ENCODE results near the gene S100Z.
"Not testable (repeated sequence)": the region's sequence is repeated elsewhere in the genome, so short reads cannot be mapped to it uniquely, and the experiment has no call there.

S100Z gene
- 0.42 to 1.3 (median 1.2) reads per million in 3 experiments for total RNA-seq

DNA sequence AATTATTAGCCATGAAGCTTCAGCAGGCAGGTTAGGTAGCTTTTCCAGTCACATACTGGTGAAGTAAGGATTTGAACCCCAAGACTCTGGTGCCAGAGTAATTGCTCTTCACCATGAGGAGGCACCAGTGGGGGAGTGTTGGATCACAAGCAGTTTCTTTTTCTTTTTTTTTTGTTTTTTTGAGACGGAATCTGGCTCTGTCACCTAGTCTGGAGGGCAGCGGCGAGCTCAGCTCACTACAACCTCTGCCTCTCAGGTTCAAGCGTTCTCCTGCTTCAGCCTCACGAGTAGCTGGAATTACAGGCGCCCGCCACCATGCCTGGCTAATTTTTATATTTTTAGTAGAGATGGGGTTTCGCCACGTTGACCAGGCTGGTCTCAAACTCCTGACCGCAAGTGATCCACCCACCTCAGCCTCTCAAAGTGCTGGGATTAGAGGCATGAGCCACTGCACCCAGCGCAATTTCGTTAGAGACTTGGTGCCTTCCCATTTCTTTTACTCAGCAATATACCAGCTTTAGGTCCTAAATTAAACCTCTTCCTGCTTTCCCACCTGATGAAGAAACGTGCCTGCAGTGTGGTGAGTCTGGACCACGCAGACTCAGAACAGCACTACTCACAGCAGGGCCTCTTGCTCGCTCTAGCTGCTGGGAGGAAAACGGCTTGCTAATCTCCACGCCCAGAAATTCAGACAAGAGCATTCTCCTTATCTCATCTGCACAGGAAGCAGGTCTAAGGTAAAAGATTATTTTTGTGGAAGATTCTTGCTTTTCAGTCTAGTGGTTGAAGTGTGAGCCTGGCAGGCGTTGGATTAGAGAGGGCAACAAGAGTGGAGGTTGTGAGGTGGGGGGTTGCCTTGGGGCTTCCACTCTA, at the start of gene S100Z:
TSS of gene S100Z (plus strand) at position 596 of the 873 bp plus-strand sequence. CDS start 25,346 bp downstream, outside the sequence.
- peak; percentile 43 for DNase-seq

DNA sequence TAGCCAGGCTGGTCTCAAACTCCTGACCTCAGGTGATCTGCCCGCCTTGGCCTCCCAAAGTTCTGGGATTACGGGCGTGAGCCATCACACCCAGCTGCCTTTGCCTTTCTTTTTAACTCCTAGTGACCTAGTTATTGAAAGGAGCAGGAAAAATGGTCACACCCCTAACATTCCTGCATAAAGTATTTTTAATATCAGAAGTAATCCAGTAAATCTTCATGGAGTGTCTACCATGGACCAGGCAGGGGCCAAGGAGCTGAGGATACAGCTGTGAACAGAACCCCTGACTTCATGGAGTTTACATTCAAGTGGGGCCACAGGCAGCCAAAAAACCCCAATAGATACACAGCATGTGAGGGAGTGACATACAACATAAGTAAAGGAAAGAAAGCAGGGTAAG, 49.2 kb upstream of the S100Z start:
- DNase-seq: no peak

DNA sequence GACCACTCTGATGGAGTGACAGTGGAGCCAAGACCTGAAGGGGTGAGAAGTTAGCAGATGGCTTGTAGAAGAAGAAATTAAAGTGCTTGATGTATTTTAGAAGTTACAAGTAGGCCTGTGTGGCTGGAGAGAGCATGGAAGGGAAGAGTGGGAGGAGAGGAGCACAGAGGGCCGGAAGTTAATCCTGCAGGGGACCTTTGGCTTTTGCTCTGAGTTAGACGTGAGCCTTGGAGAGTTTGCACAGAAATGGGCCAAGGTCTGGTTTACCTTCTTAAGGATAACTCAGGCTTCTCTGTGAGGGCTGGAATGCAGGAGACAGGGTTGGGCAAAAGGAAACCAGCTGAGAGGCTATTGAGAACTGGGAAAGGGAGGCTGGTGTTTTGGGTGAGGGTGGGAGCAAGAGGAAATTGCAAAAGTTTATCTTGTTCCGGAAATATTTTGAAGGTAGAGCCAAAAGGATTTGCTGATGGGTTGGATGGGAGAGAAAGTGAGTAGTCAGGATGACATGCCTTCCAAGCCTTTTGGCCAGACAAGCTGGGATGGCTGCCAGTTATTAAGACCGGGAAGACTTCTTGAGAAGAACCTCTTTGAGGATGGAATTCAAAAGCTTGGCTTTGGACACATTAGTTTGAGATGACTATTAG, 48.5 kb upstream of the S100Z start:
- DNase-seq: no peak

DNA sequence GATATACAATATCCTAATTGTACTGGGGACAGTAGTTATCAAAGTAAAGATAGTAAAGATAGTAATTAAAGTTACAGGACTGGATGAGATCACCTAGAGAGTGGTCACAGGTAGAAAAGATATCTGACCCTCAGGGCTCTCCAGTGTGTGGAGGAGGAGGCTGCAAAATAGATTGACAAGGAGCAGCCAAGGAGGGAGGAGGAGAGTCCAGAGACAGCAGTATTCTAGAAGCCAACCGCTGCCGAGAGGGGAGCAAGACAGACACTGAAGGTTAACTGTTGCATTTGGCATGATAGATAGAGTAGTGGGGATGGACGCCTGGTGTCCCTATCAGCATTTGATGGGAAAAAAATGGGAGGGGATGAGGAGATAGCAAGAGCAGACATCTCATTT, 48.0 kb upstream of the S100Z start:
- no peak for DNase-seq

DNA sequence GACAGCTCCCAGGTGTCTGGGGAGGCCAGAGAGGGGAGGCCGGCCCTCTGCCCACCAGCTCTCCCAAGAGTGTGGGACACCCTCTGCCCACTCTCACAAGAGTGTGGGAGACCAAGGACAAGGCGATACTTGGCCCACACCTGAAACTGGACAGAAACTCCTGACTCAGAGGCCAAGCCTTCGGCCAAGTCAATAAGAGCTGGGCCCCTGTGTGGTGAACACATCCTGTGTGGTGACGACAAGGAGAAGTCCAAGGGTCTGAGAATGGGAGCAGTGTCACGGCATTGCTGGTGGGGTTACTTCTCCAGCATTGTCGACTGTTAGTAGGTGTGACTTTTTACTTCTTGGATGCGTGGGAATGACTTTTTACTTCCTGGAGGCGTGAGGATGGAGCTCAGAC, 45.5 kb upstream of the S100Z start:
- no peak for DNase-seq

DNA sequence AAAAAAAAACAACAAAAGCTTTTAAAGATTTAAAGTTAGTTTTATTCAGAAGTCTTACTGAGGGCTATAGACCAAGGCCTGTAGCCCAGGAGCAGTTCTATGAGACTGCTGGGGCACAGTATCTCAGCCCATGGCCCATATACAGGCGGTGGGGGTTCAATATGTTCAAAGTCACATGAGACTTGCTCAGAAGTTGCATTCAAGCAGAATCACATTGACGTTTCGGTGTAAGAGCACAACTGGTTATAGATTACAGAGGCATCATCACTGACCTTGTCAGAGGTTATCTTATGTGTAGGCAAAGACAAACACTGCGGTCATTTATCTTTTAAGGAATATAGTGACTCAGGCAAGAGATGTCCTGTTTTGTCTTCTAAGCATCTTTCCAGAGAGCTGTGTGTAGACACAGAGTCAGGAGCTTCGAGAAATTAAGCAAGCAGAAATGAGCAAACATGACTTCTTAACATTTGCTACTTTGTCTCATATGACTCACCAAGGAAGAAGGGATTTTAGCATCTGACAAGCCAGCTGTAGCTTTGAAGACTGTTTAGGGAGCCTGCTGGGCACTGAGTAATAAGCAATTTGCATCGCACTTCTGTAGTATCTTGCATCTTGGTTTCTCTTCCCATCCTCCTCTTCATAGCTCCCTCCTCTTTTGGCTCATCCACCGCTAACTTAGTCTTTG, 43.9 kb upstream of the S100Z start:
- no peak for DNase-seq

DNA sequence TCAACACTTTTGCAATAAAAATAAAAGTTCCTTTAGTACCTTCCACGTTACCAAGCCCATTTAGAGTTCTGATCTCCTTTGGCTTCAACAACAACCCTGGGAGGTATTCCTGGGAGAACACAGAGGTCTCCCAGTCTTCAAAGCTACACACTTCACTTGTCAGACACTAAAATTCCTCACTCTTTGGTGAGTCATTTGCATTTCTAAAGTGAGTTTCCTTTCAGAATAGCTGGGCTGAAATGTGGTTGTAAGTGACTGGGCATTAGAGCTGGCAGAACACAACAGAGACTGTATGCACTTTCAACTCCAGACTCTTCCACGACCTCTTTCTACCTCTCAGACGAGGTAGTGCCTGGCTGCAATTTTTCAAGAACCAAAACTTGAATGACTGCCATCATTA, 42.5 kb upstream of the S100Z start:
- DNase-seq: no peak

DNA sequence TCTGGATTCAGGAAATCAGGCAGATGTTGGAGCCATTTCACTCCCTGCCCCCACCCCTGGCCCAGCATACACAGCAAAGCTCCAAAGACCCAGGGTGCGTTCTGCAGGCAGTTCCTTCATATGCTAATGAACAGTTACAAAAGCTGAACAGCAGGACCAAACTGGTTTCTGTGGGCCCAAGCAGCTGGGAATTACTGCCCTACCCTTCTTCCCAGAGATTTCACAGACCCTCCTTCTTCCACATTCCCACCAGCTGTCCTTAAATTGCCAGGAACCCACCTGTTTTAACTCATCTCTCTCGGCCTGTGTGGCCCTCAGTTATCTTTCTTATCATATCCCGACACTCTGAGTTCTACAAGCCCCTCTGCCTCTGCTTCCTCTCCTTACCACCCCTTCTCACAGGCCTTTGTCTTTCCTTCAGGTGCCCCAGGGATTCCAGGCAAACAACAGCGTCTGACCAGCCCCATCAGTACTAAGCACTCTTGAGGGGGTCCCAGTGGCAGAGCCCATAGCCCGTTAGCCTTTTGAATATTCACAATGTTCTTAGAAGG, 41.6 kb upstream of the S100Z start:
- no peak for DNase-seq

DNA sequence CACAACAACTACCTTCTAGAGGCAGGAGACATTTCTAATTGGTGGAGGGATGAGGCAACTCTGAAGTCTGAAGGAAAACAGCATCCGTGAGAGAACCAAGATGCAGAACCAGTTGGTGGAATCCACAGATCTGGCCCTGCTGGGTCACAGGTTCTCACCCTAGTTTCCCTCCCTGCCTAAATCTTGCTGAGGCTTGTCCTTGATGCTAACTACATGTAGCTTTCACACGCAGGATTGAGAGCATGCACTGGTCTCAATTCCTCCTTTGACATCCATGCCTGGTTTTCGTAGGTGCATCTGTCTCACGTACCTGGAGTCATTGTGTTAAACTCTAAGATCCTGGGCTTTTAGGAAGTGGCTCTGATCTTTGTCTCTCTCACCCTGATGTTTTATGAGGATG, 40.7 kb upstream of the S100Z start:
- no peak for DNase-seq

DNA sequence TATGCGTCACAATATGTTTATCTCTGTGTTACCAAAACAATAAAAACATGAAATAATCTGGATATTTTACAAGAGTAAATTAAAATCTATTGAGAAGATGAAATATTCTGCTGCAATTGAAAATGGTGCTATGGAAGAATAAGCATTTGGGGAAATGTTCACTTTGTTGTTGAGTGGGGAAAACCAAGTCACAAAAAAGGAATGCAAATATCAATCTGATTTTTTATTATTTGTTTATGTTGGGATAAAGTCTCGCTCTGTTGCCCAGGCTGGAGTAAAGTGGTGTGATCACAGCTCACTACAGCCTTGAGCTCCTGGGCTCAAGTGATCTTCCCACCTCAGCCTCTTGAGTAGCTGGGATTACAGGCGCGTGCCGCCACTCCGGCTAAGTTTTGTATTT, 39.6 kb upstream of the S100Z start:
- no peak for DNase-seq

DNA sequence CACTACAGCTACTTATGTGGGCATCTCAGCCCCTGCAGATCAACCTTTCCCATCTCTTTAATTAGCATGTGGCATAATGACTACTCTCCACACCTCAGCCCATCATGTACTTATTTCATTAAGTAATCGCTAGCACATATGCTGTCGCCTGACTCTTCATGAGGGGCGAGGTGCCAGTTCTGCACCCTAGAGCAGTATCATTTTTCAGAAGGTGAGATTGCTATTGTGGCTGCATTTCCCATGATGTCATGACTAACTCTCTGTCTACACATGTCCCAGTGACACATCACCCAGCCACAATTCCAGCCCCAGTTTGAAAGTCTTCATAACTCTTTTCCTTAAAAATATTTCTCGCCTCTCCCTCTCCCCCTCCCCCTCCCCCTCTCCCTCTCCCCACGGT, 38.6 kb upstream of the S100Z start:
- DNase-seq: no peak

DNA sequence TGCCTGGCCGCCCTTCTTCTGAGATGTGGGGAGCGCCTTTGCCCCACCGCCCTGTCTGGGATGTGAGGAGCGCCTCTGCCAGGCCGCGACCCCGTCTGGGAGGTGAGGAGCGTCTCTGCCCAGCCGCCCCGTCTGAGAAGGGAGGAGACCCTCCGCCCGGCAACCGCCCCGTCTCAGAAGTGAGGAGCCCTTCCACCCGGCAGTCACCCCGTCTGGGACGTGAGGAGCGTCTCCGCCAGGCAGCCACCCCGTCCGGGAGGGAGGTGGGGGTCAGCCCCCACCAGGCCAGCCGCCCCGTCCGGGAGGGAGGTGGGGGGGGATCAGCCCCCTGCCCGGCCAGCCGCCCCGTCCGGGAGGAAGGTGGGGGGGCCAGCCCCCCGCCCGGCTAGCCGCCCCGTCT, 37.6 kb upstream of the S100Z start:
- DNase-seq: not testable (repeated sequence)

DNA sequence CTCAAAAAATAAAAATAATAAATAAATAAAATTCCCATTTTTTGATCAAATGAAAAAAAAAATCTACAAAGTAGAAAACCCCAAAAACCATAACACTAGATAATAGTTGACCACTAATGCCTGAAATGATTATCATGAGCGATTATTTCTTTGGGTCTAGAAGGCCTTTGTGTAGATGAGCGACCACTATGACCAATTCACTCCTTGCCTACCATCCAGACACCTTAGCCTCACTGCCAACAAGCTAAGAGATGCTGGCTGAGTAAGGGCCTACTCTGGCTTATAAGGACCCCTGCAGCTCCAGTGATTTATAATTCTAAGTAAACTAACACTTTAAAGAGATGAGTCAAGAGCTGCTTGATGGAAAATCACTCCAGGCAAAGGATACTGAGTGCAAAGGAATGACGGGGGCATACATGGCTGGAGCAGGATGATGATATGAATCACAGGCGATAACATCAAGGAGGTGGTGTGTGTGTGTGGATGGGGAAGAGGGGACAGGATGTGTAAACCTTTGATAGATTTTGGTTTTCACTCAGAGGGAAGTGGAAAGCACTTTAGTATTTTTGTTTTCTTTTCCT, 35.7 kb upstream of the S100Z start:
- DNase-seq: no peak

DNA sequence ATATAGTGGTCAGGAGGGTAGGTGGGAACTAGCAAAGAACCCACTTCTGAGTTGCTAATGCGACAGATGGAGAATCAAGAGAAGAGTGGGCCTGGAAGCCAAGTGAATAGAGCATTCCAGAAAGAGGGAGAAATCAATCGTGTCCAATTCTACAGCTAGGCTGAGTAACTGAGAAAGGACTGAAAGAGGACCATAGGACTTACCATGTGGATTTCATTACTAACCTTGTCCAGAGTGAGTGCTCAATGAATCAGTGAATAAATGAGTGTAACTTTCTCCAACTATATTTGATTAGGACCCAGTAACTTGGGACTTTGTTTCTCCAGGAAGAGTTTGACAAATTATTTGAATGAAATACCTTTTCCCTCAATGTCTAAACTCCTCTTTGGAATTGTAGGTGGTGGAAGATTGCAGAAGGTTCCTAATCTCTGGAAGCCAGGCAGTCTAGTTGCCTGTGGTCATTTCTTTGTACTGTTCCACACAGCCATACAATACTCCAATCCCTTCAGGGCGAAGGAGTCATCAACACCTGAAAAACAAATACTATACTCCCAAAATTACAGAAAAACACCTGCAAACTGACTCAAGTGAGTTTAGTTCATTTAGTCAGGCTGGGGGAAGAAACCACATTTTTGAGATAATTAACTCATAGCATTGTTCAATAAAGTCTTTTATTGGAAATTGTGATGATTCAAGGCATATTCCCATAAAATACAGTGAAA, 33.5 kb upstream of the S100Z start:
- DNase-seq: no peak

DNA sequence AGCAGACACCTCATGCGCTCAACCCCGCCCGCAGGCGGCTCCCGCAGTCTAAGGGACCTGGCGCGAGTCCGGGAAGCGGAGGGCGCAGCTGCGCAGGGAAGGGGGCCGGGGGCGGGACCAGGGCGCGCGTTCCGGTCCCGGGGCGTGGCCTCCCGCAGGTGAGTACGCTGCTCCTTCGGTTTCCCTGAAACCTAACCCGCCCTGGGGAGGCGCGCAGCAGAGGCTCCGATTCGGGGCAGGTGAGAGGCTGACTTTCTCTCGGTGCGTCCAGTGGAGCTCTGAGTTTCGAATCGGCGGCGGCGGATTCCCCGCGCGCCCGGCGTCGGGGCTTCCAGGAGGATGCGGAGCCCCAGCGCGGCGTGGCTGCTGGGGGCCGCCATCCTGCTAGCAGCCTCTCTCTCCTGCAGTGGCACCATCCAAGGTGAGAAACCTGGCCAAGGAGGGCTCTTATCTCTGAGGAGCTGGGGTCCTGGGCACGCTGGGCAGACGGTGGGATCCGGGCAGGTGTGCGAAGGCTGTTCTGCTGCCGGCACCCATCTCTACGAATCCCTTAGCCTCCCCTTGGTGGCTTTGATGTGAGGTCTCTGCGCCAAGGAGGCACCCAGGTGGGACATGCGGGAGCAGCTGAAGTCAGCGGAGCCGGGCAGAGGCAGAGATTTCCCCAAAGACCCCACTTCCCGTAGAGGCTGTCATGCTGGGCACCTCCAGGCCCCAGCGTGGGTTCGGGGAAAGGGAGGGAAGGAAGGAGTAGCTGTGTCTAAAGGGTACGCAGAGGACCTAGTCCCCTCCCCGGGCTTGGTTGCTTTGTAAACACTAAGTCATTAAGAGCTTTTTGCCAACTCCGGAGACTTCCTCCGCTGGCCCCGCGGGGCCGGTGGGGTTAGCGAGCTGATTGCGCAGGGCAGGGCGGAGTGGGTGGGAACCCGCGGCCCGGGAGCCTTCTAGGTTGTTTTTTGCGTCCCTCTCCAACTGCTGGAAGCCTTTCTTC, 30.7 kb upstream of the S100Z start, which contains the start of gene F2RL1:
TSS of gene F2RL1 (plus strand) at position 187 of the 988 bp plus-strand sequence. CDS start at position 340, 153 bp downstream.
- peak; percentile 32 for DNase-seq

DNA sequence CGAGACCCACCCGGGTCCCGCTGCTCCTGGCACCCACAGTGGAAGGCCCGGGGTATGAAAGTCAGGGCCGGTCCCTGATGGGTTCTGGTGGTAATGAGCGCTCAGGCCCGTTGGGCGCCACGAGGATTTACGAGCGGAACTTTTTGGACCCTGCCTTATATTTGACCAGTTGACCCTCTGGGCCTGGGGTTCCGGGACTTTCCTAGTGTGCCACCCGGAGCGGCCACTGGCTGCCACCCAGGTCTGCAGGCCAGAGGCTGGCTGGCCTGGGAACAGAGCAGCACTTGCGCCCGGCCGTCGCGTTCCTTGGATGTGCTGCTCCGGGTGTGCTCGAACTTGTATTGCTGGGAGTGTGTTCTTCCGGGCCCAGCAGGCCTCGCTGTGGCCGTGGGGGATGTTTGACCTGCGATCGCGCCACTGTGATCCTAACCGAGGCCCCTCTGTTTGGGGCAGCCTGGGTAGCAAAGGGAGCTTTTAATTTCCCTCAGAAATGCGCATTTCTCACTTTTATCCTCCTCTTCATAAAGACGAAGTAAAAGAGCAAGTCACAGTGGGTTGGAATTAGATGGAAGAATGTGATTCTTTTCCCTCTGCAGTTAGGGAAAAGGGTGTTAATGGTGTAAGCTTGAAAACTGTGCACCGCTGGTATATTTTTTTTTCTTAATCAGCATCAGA, 29.8 kb upstream of the S100Z start:
- no peak for DNase-seq

DNA sequence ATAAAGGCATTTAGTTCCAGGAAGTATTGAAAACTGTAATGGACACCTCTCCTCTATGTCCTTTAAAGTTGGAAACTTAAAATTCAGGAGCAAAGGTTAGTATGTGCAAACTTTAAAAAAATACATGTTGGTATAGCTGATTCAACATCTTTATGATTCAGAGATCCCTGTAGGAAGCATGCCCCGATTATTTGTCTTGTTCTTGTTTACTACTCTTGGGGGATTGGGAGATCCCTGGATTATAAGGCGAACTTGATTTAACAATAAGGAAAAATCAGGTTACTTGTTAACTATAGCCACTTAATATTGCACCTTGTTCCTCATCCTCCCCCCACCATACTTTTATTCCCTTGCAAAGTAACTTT, 29.3 kb upstream of the S100Z start:
- DNase-seq: no peak

DNA sequence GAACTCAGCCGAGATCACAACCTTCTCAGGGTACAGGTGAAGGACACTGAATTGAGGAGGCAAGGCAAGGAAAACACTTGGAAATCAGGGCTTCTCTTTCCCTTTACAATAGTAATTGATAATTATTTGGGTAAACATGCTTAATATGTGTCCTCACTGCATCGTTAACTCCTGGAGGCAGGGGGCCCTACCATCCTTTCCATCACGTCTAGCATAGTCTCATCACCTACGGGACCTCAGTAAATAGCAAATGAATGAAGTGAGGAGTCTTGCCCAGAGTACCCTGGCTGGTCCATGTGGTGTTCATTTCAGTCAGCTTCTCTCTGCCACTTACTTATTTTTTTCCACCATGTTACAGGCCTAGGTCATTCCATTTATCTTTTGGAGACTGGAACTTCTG, 28.7 kb upstream of the S100Z start:
- DNase-seq: no peak

DNA sequence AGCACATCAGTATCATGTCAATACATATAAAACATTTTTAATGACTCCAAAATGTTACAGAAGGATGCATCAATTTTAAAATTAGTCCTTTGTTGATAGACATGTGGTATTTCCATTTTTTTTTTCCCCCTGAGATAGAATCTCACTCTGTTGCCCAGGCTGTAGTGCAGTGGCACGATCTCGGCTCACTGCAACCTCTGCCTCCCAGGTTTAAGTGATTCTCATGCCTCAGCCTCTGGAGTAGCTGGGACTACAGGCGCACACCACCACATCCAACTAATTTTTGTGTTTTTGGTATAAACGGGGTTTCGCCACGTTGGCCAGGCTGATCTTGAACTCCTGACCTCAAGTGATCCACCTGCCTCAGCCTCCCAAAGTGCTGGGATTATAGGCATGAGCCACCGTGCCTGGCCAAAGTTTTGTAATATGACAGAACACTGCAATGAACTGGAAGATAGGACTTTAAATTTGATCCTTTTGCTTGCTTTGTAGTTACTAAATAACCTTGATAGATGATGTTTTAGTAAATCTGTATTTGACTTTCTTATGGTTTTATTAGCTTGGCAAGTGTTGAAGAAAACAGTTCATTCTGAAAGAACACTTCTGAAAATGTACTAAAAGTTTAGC, 27.6 kb upstream of the S100Z start:
- DNase-seq: not testable (repeated sequence)

DNA sequence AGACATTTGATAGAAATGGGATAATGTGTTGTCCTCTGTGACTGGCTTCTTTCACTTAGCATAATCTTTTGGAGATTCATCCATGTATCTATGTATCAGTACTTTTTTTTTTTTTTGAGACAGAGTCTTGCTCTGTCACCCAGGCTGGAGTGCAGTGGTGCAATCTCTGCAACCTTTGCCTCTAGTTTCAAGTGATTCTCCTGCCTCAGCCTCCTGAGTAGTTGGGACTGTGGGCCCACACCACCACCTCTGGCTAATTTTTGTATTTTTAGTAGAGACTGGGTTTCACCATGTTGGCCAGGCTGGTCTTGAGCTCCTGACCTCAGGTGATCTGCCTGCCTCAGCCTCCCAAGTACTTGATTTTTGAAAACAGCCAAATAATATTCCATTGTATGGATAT, 23.4 kb upstream of the S100Z start:
- not testable (repeated sequence) for DNase-seq

Data from central memory CD4-positive, alpha-beta T cell (primary cell).